HG02884 (cell line): ENCODE data around the gene GRK1.

ENCODE experiments used
- ATAC-seq: cut with Tn5 transposase; IDR thresholded peaks from one replicate; pipeline ENCODE4 v1.9.1; 2021; ENCODE audit warnings: mild to moderate bottlenecking, moderate library complexity; ENCODE audit not compliant: unreplicated experiment

GRK1 gene

DNA sequence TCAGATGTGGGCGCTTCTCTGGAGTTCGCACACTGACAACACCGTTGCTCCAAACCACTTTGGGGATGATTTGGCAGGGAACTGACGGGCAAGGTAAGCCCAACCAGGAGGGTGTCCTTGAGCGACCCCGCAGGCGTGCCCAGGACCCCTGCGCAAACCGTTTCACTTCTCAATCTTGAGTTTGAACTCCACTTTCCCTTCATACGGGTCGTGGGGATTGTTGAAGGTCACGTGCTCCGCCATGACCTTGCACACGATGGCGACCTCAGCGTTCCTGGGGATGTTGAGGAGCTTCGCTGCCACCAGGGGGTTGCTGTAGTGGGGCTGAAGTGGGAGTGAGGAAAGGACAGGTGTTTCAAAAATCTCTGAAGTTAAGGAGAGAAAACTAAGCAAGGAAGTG is 17.8 kb upstream of the GRK1 start:
- ATAC-seq = no peak

DNA sequence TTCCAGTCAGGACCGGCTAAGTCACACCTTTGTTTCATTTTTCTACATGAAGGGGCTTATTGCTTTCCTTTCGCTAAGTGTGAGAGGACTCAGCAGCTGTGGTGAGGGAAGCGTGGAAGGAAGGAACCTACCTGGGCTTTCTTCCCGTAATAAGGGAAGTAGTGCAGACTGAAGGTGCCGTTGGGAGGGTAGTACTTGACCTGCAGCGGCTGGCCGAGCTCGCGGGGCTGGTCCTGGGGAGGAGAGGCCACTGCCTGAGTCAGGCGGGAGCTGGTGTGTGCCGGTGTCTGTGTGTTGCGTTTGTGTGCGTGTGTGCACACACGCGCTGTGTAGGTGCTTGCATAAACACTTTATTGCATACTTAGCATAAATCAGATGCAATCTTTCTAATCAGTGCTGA is 16.7 kb upstream of the GRK1 start:
- ATAC-seq = no peak

DNA sequence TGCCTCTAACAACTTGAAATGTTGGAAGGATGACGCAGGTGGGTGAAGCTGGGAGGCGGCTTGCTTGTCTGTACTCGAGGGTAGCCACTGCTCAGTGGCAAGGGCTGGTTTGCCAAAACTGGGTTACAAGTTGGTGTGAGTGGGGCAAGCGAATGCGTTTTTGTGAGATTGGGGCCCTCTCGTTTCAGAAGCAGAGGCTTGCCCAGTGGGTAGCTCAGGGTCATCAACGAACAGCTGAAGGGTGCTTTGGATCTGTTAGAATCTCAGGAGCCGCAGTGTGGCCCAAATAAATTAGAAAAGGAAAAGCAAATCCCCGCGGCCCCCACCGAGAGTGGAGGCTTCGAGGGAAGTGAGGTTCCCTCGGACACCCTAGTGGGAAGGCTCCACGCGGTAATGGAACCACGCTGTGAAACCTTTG is 16.3 kb upstream of the GRK1 start:
- ATAC-seq = no peak

DNA sequence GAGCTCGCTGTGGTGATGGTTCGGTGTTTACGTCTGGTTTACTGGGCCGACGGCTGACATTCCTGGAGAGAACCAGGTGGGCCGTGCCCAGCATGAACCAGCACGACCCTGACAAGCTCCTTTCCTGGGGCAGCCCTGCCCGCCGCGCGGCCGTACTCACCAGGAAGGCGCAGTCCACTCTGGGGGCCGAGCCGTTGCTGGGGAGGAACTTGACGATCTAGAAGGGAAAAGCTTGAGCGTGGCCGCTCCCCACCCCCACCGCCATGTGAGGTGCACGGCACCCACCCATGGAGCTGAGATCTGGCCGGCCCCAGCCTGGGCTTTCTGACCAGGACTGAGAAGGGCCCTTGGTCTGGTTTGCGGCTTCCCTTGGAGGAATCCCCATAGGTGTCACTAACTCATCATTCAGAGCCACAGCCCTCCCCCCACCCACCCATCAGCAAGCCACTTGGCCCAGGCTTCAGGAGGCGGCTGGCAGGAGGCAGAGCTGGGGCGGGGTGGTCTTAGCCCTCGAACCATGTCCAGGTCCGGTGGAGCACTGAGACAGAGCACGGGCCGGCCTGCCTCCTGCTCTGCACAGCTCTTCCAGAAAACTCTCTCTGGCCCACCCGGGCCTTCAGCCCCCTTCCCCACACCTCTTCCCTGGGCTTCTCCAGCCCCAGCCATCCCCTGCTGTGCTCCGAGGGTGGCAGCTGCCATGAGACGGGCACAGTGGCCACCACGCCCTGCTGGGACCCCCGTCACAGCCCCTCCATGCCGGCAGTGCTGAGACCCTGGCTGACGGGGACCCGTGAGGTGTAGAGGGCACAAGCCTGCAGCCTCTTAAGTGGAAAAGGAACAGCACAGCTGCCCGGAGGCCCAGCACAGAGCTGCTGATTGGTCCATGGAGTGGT is 15.3 kb upstream of the GRK1 start:
- ATAC-seq = no peak

DNA sequence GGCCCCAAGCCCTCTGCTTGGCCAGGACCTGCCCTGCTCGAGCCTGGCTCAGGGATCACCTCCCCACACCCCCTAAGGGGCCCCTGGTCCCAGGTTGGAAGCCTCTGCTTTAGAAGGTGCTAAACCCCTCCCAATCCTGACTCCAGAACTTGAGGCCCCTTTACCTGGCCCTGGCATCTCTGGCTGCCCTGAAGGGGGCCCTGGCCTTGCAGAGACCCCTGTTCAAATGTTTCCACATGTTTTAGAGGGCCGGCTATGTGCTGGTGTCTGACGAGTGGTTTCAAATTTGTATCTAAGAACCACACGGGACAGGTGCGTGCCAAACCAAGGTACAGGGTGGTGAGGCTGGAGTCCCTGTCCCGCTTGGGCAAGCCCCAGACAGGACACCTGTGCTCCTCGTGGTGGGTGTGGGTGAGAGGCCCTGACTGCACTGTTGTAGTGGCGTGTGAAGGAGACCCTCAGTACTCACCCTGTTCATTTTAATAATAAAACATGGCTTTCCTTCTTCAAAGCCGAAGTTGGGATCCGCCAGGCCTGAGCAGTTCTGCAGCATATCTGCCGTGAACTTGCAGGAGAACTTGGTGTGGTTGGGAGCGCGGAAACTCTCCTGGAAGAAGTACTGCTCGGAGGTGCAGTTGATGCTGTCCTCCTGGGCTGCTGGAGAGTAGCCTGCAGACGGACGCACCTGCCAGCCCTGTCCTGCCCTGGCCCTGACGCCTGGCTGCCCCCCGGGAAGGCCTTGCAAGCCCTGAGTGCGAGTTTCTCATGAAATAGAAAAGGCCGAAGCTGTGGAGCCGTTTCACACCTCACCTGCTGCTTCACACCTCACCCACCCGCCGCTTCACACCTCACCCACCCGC is 14.4 kb upstream of the GRK1 start:
- no peak for ATAC-seq

DNA sequence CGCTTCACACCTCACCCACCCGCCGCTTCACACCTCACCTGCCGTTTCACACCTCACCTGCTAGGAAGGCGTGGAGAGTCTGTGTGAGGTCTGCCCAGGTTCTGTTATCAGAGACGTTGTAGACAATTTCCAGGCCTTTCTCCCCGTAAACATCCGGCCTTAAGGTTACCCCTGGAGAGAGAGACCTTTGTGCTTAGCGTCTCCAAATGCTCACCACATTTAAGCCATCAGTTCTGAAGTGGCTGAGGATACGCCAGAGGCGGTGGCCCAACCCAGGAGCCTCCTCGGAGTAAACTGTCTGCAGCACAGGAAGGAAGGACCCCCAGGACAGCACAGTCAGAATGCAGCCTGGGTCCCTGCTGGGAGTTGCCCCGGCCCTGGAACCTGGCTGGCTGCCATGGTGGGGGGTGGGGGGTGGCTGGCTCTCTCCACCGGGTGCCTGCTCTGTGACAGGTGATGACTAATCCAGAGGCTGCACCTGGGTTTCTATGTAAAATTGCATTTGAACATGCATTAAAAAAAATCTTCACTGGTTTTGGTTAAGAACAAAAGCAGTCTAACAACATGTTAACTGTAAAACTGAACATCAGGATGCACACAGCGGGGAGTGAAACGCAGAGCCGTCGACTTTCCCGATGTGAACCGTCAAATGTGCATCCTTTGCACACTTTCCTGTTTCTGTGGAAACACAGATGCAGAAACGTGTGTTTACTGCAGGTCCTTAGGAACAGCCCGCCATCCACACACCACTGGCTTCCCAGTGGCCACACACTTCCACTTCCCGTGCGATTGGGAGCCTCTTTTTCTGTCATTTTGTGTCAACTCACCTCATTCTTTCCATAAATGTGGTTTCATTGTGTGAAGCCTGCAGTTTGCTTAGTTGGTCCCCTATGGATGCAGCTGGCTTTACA is 13.5 kb upstream of the GRK1 start:
- no peak for ATAC-seq

DNA sequence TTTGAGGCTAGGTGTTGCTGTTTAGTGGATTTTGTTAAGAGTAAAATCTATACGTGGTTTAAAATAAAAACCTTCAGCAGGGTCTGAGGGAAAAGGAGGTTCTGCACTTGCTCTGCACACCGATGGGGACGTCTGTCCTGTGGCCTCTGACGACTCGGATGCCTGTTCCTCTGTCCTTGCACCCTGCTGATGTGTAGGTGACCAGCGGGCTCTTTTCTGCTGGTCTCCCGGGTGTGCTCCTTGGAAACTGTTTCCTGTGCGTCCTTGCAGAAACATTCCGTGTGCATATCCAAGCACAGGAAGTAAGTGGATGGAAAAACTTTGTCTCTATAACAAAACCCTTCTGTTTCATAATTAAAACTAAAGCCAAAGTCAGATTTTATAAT is 12.9 kb upstream of the GRK1 start:
- no peak for ATAC-seq

DNA sequence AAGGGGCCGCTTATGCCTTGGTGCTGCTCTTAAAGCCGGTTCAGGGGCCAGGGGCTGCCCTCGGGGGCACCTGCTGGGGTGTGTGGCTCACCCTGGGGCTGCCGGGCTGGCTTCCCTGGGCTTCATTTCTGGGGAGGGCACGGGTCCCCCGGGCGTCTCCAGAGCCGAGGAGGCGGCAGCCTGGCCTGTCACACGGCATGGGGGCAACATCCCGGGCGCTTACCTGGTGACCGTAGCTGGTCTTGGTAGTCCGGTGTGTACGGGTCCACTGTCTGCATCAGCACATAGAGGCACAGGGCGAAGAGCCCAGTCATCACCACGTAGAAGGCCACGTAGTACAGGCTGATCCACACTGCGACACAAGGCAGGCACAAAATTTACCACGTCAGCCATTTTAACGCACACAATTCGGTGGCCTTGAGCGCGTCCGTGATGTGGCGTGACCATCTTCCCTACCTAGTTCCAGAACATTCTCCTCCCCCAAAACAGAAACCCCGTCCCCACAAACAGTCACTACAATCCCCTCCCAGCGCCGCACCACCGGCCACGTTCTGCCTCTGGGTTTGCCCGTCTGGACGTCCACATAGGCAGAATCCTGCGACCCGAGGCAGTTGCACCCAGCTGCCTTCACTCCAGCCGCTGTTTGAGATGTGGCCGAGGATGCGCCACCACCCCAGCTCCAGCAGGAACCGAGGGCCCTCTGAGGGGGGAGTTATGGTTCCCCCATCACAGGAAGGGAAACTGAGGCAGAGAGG is 12.3 kb upstream of the GRK1 start:
- no peak for ATAC-seq

DNA sequence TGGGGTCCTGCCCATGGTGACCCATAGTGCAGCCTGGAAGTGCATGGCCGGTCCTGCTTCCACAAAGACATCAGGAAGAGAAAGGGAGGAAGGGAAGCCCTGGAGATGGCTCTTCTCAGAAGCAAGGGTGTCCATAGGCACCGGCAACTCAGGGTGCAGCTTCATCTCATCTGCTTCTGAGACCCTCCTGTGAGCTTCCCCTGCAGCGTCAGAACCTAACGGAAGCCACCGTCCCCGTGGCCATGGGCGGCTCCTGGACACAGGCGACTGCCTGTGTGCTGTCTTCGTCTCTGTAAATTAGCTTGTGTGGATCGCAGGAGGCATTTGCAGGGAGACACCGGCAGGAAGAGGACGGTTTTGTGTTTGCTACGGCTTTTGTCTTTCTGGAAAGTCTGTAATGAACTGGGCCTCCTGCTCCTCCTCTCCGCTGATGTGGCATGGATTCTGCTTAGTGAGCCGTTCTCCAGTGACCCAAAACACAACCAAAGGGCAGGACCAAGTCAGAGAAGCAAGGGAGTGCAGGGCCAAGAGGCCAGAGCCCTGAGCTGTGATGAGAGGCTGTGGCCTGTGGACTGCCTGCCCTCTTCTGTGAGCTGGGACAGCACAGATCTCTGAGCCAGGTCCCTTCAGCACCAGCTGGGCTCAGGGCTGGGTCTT is 11.5 kb upstream of the GRK1 start:
- ATAC-seq = no peak

DNA sequence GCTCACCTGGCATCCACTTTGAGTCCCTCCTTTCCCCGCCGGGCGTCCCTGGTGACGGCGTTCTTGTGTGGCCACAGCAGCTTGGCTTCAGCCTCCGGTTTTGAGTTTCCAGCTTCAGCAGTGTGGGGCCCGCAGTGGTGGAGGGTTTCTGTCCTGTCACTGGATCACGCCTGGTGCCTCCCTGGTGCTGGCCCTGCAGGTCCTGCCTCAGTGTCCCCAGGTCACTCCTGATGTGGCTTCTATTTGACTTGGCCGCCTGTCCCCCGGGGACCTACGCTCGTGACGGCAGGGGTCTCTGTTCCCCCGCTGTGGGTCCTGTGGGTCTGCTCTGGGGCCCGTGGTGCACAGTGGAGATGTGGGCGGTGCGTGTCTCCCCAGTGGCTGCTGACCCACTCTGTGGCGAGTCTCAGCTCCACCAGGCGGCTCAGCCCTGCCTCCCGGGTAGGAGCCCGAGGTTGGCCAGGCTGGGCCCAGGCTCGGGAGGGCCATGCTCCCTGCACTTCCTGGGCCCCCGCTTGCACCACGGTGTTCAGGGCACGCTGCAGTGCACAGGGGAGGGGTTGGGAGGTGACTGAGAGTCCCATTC is 10.9 kb upstream of the GRK1 start:
- ATAC-seq = no peak

DNA sequence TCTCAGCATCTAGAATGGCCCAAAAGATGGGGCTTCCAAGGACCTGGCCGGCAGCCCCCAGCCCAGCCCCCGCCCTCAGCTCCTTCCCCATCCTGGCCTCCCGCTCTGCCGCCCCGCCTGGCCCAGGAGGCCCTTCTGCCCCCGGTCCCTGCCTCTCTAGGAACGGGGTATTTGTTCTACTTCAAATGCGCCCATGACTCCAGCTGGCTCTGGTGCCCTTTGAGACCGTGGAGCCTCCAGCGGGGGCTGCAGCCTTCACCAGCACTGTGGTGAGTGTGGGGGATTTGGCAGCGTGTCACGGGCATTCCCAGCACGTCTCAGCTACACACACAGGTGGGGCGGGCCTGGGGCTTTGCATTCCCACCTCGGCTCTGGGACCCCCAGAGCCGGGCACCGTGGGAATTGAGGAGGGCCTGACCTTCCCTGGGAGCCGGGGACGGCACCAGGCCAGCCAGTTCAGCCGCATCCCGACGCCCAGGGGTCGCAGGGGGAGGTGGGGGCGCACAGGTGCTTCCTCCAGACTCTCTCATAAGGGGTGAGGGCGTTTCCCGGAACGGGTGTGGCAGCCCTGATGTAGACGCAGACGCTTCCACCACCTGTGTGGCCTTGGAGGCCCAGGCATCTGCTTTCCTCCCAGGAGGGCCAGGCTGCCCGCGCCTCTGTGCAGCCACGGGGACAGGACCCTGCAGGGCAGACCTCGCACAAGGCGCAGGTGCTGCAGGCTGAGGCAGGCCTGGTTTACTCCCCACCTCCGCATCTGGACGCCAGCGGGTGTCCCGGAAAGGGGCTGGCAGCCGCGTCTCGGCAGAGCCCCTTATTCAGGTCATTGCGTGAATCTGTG is 10.0 kb upstream of the GRK1 start:
- no peak for ATAC-seq

DNA sequence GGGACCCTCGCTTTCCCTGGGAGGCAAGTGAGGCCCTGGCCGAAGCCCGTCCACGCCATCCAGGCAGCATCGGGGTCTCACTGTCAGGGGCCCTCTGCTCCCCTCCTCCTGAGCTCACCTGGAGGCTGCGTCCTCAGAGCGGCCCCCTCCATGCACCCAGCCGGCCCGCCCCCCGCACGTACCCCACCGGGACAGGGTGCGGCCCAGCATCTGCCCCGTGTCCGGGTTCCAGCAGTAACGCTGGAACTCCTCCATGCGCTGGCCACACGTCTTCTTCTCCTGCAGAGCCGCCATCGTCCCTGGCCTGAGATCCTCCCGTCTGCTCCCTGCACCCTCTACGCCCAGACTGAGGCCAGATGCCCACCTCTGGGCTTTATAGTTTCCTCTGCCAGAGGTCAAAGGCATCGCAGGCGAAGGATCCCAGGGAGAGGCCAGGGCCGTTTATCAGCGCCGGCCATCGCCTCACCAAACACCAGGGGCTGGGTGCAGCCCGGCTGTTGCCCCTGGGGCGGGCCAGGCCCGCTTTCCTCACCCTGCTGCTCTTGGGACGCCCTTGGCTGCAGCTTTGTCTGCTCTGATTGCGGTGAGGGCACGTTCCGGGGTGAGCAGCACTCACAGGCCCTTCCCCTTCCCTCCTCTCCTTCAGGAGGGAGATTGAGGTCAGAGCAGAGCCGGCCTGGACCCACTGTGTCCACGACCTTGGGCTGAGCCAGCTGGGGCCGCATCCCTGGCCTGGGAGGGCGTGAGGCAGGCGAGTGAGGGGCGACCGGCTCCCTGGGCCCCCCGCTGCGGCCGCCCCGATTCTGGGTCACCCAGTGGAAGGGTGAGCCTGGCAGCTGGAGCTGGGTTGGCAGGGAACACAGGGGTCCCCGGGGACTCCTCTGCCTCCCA is 8.9 kb upstream of the GRK1 start, which contains the start of gene ATP4B:
Gene ATP4B (minus strand): TSS at position 348 of the 891 bp plus-strand sequence. CDS start 54 bp downstream, at position 294.
- no peak for ATAC-seq

DNA sequence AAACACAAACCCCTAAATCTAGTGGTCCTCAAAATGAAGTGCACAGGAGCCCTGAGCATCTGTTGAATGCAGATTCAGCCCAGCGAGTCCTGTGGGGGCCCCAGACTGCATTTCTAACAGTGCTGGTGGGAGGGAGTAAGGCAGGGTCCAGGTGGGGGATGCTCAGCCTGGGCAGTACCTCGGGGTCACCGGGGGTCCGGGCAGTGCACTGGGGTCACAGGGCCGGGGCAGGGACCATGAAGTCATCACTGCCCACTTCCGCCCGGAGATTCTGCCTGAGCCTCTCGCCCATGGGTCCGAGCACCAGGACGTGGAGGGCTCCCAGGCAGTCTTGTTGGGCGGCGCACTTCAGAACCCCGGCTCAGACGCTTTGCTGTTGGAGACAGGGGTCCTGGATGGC is 8.2 kb upstream of the GRK1 start:
- ATAC-seq = no peak

DNA sequence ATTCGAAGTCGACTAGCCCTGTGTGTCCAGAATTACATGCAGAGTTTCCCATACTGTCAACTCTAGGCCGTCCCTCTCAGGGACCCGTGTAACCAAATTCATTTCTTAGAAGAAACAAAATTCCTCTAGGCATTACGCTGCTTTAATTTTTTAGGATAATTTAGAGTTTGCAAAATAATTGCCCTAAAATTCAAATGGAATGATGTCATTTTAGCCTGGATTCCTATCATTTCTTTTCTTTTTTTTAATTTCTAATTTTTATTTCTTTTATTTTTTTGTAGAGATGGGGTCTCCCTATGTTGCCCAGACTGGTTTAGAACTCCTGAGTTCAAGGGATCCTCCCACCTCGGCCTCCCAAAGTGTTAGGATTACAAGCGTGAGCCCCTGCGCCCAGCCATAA is 7.7 kb upstream of the GRK1 start:
- ATAC-seq = no peak

DNA sequence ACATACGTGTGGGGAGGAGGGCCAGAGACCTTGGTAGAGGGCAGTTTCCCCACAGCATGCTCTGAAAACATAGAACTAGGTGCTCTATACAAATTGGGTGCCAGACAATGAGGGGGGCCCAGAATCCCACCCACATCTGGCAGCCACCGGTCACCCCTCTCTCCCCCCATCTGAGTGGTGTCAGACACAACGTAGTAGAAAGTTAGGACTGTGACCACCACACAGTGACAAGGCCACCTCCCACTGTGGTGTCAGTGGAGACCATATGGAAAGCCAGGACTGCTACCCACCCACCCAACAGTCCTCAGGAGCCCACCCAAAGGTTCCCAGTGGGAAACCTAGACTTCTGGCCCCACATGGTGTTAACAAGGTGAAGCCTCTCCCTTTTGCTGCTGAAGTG is 7.0 kb upstream of the GRK1 start:
- no peak for ATAC-seq

DNA sequence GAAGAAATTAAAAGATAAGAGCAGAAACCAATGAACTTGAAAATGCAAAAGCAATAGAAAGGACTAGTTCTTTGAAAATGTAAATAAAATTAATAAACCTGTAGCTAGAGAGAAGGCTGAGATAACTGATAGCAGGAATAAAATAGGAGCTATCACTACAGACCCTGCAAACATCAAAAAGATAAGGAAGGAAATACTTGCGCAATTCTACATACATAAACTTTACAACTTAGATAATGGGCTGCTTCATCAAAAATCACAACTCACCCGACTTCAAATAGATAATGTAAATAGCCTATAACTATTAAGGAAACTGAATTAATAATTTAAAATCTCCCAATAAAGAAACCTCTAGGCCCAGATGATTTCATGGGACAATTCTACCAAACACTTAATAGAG is 5.5 kb upstream of the GRK1 start:
- no peak for ATAC-seq

DNA sequence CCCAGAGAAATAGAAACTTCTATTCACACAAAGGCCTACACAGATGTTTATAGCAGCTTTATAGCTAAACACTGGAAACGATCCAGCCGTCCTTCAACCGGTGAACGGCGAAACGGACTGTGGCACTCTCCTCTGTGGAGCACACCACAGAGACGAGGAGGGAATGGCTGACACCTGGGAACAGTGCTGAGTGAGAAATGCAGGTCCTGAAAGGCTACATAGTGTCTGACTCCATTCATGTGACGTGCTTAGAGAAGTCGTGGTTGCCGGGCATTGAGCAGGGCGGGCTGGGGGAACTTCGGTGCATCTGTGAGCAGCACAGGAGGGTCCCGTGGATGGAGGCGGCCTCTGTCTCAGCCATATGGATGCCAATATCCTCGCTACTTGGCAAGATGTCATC is 3.1 kb upstream of the GRK1 start:
- ATAC-seq = no peak
